LNCAP (cell line): ENCODE data around the gene BBS2.

ENCODE experiments used
- TF ChIP-seq, protein P1 (sequence below): fragments of 450-650 bp; IDR thresholded peaks from 2 replicates; pipeline ENCODE4 v1.5.1; 2017; ENCODE audit warnings: mild to moderate bottlenecking

The BBS2 gene

DNA sequence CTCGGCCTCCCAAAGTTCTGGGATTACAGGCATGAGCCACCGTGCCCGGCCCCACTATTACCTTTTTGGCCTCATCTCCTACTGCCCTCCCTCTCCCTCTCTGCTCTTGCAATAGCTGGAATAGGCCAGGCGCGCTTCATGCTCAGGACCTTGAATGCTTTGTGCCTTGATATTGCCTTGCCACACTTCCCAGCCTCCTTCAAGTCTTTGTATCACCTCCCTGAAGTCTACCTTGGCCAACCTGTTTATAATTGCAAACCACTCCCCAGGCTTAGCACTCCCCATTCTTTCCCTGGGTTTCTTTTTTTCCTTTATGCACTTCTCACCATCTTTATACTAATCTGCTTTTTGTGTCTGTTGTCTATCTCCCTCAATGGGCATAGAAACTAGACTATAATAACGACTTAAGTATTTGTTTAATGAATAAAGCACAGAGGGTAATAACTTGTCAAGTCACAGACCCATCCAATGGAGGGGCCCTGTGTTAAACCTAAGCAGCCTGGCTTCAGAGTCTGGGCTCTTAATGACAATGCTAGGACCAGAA is 61.8 kb downstream of the BBS2 start:
- TF ChIP-seq, protein P1, sequence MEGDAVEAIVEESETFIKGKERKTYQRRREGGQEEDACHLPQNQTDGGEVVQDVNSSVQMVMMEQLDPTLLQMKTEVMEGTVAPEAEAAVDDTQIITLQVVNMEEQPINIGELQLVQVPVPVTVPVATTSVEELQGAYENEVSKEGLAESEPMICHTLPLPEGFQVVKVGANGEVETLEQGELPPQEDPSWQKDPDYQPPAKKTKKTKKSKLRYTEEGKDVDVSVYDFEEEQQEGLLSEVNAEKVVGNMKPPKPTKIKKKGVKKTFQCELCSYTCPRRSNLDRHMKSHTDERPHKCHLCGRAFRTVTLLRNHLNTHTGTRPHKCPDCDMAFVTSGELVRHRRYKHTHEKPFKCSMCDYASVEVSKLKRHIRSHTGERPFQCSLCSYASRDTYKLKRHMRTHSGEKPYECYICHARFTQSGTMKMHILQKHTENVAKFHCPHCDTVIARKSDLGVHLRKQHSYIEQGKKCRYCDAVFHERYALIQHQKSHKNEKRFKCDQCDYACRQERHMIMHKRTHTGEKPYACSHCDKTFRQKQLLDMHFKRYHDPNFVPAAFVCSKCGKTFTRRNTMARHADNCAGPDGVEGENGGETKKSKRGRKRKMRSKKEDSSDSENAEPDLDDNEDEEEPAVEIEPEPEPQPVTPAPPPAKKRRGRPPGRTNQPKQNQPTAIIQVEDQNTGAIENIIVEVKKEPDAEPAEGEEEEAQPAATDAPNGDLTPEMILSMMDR = no peak

DNA sequence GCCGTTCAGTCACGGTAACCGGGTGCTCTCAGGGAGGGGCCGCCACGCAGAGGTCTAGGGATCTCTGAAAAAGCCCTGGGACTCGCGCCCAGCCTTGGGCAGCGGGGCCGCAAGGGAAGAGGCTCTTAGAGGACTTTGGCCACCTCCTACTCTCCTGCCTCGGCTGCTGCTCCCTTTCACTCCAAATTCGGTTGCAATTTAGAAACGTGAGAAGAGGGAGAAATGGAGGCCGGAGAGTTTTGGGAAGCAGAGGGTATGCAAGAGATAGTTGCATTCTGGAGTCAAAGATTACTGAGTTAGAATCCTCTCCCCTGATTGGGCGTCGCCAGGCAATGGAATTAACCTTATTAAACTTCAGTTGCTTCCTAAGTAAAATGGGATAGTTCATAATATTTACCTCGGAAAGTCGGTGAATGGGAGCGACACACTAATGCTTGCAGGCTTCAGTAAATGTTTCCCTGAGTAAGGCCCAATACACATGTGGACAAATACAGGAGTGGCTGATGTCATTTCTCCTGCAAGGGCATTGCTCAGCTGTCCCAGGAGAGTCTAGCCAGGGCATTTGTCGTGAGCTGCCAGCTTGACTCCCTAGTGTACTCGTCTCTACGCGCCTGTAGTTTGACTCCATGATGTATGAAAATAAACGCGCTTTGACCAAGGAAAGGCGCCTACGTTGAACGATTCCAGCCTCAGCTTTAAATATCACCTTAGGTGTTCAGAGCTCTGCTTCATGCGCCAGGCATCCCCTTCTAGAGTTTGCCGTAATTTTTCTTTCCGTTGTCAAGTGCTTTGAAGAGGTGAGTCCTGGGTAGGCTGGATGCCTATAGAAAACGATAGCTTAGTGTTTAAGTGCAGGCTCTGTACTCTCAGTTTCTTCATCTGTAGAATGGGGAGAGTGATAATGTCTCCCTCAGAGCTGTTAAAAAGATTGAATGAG is 67.8 kb downstream of the BBS2 start:
- TF ChIP-seq, protein P1 = no peak

DNA sequence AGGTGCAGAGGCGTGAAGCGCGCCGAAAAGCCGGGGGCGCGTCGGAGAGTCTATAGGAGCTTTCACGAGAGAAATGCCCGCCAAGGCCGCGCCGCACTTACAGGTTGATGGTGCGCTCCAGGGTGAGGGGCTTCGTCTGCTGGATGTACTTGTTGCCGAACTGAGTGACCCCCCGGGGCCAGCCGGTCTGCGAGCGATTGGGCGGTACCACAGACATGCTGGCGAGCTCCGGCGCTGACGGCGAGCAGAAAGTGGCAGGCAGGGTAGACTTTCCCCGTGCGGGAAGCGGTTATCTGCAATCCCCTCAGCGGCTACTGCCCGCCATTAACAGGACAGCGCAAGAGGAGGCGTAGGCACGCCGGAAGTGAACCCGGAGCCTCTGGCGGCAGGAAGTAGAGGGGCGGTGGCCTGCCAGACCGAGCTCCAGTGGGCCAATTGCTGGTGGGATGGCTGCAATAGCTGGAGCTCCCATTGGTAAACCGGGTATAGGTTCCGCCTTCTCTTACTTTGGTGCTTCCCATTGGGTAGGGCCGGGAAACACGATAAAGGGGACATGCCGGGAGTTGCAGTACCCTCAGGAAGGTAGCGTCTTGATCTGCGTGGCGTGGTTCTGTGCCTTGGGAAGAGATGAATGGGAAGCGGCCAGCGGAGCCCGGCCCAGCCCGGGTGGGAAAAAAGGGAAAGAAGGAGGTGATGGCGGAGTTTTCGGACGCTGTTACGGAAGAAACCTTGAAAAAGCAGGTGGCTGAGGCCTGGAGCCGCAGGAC is 68.7 kb downstream of the BBS2 start, which contains the start of the genes NUDT21 and OGFOD1:
Gene NUDT21 (minus strand): TSS at position 347 of the 767 bp plus-strand sequence. CDS start 130 bp downstream, at position 217.
Gene OGFOD1 (plus strand): TSS at position 569 of the 767 bp plus-strand sequence. CDS start 59 bp downstream, at position 628.
- TF ChIP-seq, protein P1 = no peak

DNA sequence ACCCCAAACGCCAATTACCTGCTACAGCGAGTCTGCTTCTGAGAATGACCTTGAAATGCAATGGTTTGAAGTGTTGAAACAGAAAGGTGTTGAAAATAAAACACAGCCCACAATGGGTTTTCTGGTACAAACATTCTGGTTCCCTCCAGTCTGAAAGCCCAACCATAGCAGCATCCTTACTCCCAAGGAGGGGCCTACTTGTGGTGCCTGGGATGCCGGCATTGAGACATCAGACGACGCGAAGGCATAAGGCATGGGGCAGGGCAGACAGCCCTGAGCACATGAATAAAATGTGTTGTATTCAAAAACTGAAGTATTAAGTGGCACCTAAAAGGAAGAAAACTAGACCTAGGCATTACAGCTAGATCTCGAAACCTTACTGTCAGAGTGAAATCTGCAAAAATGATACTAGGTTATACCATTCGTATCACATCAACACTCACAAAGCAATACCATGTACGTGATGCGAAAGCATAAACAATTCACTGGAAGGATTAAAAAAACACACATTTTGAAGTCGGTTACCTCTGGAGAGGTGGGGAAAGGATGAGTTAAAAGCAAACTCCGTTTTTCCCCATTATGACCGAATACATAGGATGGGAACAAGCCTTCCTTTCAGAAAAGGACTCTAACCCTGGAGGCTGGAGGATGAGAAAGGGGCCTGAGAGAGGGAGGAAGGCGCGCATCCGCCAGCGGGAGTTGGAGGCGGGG is 69.4 kb downstream of the BBS2 start:
- TF ChIP-seq, protein P1 = no peak

DNA sequence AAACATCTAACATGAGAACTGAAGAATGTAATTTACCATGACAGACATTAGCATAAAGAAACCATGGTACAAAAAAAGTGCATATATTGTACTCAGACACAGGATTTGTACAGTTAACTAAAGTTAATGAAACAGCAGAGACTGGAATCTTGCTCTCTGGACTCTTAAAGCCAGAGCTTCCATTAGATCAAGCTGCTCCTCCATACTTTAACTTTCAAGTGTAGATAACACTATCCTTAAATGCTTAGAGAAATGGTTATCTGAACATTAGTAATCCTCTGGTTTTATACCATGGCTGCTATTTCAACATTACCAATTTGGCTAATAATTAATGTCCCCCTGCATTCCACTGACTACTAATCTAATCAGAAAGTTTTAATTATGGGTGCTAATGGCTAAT is 71.8 kb downstream of the BBS2 start:
- TF ChIP-seq, protein P1 = no peak

DNA sequence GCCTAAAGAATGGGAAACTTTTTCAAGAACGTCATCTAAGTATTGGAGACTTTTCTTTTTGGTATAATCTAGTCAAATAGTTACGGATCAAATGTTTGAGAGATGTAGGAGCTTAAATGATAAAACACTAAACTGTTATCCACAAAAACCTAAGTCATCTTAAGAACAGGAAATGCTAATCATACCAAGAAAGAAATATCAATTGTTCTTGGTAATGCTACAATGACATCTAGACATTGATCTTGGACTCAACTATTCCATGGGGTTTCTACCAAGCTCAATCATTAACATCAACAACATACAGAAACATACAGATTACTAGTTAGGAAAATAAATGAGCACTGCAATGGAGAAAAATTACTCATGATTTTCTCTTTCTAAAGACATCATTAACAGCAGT is 72.5 kb downstream of the BBS2 start:
- TF ChIP-seq, protein P1 = no peak

DNA sequence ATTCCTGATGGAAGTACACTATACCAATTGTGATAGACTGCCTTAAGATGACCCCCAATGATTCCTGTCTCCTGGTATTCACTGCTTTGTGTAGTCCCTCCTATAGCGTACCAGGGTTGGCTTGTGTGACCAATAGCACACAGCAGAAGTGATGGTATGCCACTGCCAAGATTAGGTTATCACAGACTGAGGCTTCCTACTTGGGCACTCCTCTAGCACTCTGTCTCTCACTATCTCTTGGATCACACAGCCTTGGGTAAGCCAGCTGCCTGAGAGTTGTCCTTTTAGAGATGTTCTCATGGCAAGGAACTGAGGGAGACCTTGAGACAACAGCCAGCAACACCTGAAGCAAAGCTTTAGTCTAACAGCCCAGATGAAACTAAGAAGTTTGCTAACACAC is 81.8 kb downstream of the BBS2 start:
- TF ChIP-seq, protein P1 = no peak
